ENCODE data around the gene ACOXL. TPM values are rescaled to one million over a fixed set of nuclear protein-coding genes. Genes with fewer than 3 reads are reported as not detected.

Gene ACOXL
- total and polyA plus RNA-seq, 5 donors from 2014 or later, result 0.17 TPM; not detected in 4

- H3K9me3 Mint-ChIP-seq, result peaks cover 0 to 3% (median 0%) of the 10 kb centered on the region in 7 donors
Measured at GRCh38 chr2:110885256-110885655, 152.9 kb downstream of the ACOXL start.

GRCh38 chr2:110886826-110887573 lies 154.6 kb downstream of the ACOXL start:
- DNase-seq, result no peak
- peaks cover 59% of the 10 kb centered on the region for H3K27me3 Mint-ChIP-seq
- Histone ChIP-seq H3K27ac (ENCODE audit: insufficient read depth, low read length, poor library complexity, severe bottlenecking) (no peak overlapping the region), H3K27me3 (ENCODE audit: control insufficient read depth, insufficient read depth, low read length) (peaks cover 13% of the 10 kb centered on the region), H3K4me1 (ENCODE audit: control insufficient read depth, insufficient read depth, low read length, poor library complexity, severe bottlenecking) (no peaks in the 10 kb centered on the region), H3K36me3 (ENCODE audit: control insufficient read depth, insufficient read depth, low read length) (no peaks in the 10 kb centered on the region), H3K9me3 (ENCODE audit: control insufficient read depth in 2 of 2, low read length in 2 of 2) (no peaks in the 10 kb centered on the region), H3K4me3 (ENCODE audit: low read depth, low read length) (no peak overlapping the region)
- peaks cover 0 to 4% (median 0%) of the 10 kb centered on the region in 7 donors for H3K9me3 Mint-ChIP-seq
- no peak overlapping the region for H3K4me3 Mint-ChIP-seq
- peaks cover 0 to 2% (median 0%) of the 10 kb centered on the region in 4 donors for H3K4me1 Mint-ChIP-seq
- ATAC-seq (ENCODE audit: low read depth in 2 of 2), result no peak
- no peak overlapping the region for H3K27ac Mint-ChIP-seq
- no peaks in the 10 kb centered on the region for H3K36me3 Mint-ChIP-seq

More at GRCh38 chr2:110885256-110885655, 152.9 kb downstream of the ACOXL start:
- Mint-ChIP-seq H3K27me3 (peaks cover 44% of the 10 kb centered on the region), H3K4me1 (peaks cover 0 to 2% (median 0%) of the 10 kb centered on the region in 4 donors), H3K4me3 (no peak overlapping the region), H3K27ac (no peak overlapping the region), H3K36me3 (no peaks in the 10 kb centered on the region)
- no peaks in the 10 kb centered on the region for H3K9me3 ChIP-seq (ENCODE audit: control insufficient read depth in 2 of 2, low read length in 2 of 2)
- no peak overlapping the region for H3K27ac ChIP-seq (ENCODE audit: insufficient read depth, low read length, poor library complexity, severe bottlenecking)
- no peaks in the 10 kb centered on the region for H3K36me3 ChIP-seq (ENCODE audit: control insufficient read depth, insufficient read depth, low read length)
- peaks cover 12% of the 10 kb centered on the region for H3K27me3 ChIP-seq (ENCODE audit: control insufficient read depth, insufficient read depth, low read length)
- H3K4me1 ChIP-seq (ENCODE audit: control insufficient read depth, insufficient read depth, low read length, poor library complexity, severe bottlenecking), result no peaks in the 10 kb centered on the region
- no peak overlapping the region for H3K4me3 ChIP-seq (ENCODE audit: low read depth, low read length)
- no peak for DNase-seq
- no peak for ATAC-seq (ENCODE audit: low read depth in 2 of 2)

- H3K4me1 ChIP-seq (ENCODE audit: control insufficient read depth, insufficient read depth, low read length, poor library complexity, severe bottlenecking), result no peaks in the 10 kb centered on the region
- H3K9me3 Mint-ChIP-seq, result peaks cover 0 to 4% (median 0%) of the 10 kb centered on the region in 7 donors
- H3K27me3 Mint-ChIP-seq, result peaks cover 61% of the 10 kb centered on the region
- no peak overlapping the region for H3K4me3 ChIP-seq (ENCODE audit: low read depth, low read length)
- H3K4me3 Mint-ChIP-seq, result no peak overlapping the region
- no peaks in the 10 kb centered on the region for H3K9me3 ChIP-seq (ENCODE audit: control insufficient read depth in 2 of 2, low read length in 2 of 2)
- peaks cover 0 to 2% (median 0%) of the 10 kb centered on the region in 4 donors for H3K4me1 Mint-ChIP-seq
- H3K27ac Mint-ChIP-seq, result no peak overlapping the region
- peaks cover 17% of the 10 kb centered on the region for H3K27me3 ChIP-seq (ENCODE audit: control insufficient read depth, insufficient read depth, low read length)
- DNase-seq, result no peak
- no peak overlapping the region for H3K27ac ChIP-seq (ENCODE audit: insufficient read depth, low read length, poor library complexity, severe bottlenecking)
- no peaks in the 10 kb centered on the region for H3K36me3 Mint-ChIP-seq
- no peaks in the 10 kb centered on the region for H3K36me3 ChIP-seq (ENCODE audit: control insufficient read depth, insufficient read depth, low read length)
- ATAC-seq (ENCODE audit: low read depth in 2 of 2), result no peak
Measured at GRCh38 chr2:110888411-110888810, 156.0 kb downstream of the ACOXL start.

GRCh38 chr2:110891626-110892025 lies 159.3 kb downstream of the ACOXL start:
- Histone ChIP-seq H3K27me3 (ENCODE audit: control insufficient read depth, insufficient read depth, low read length) (peaks cover 17% of the 10 kb centered on the region), H3K4me3 (ENCODE audit: low read depth, low read length) (no peak overlapping the region), H3K27ac (ENCODE audit: insufficient read depth, low read length, poor library complexity, severe bottlenecking) (no peak overlapping the region), H3K36me3 (ENCODE audit: control insufficient read depth, insufficient read depth, low read length) (no peaks in the 10 kb centered on the region), H3K9me3 (ENCODE audit: control insufficient read depth in 2 of 2, low read length in 2 of 2) (peaks cover 0 to 4% of the 10 kb centered on the region in 2 experiments), H3K4me1 (ENCODE audit: control insufficient read depth, insufficient read depth, low read length, poor library complexity, severe bottlenecking) (no peaks in the 10 kb centered on the region)
- ATAC-seq (ENCODE audit: low read depth in 2 of 2), result no peak
- Mint-ChIP-seq H3K4me3 (no peak overlapping the region), H3K27me3 (peaks cover 76% of the 10 kb centered on the region), H3K4me1 (peaks cover 0 to 2% (median 0%) of the 10 kb centered on the region in 4 donors), H3K27ac (no peak overlapping the region), H3K36me3 (no peaks in the 10 kb centered on the region), H3K9me3 (peaks cover 0 to 9% (median 4%) of the 10 kb centered on the region in 7 donors)
- DNase-seq, result no peak

DNA sequence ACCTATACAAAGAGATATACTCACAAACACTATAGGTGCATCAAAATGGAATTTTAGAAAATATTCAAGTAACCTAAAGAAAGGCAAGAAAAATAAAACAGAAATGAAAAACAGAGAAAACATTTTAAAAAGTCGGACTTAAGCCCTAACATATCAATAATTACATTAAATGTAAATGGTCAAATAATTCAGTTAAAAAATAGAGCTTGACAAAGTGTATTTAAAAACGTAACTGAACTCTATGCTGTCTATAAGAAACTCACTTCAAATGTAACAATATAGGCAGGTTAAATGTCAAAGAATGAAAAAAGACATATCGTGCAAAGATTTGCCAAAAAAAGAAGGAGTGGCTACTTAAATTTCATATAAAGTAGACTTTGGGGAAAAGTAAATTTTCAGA lies 163.9 kb downstream of the ACOXL start:
- H3K4me1 ChIP-seq (ENCODE audit: control insufficient read depth, insufficient read depth, low read length, poor library complexity, severe bottlenecking), result no peaks in the 10 kb centered on the region
- ATAC-seq (ENCODE audit: low read depth in 2 of 2) (no peak), DNase-seq (no peak)
- Mint-ChIP-seq H3K36me3 (no peaks in the 10 kb centered on the region), H3K4me1 (no peaks in the 10 kb centered on the region), H3K27me3 (peaks cover 82% of the 10 kb centered on the region), H3K27ac (no peak overlapping the region), H3K4me3 (no peak overlapping the region), H3K9me3 (peaks cover 0 to 6% (median 4%) of the 10 kb centered on the region in 7 donors)
- H3K36me3 ChIP-seq (ENCODE audit: control insufficient read depth, insufficient read depth, low read length), result no peaks in the 10 kb centered on the region
- no peak overlapping the region for H3K27ac ChIP-seq (ENCODE audit: insufficient read depth, low read length, poor library complexity, severe bottlenecking)
- H3K9me3 ChIP-seq (ENCODE audit: control insufficient read depth in 2 of 2, low read length in 2 of 2), result peaks cover 0 to 4% of the 10 kb centered on the region in 2 experiments
- no peak overlapping the region for H3K4me3 ChIP-seq (ENCODE audit: low read depth, low read length)
- peaks cover 7% of the 10 kb centered on the region for H3K27me3 ChIP-seq (ENCODE audit: control insufficient read depth, insufficient read depth, low read length)

GRCh38 chr2:110897966-110898365 lies 165.6 kb downstream of the ACOXL start:
- H3K4me3 Mint-ChIP-seq, result no peak overlapping the region
- ATAC-seq (ENCODE audit: low read depth in 2 of 2) (no peak), DNase-seq (no peak)
- peaks cover 0 to 6% (median 4%) of the 10 kb centered on the region in 7 donors for H3K9me3 Mint-ChIP-seq
- no peak overlapping the region for H3K27ac Mint-ChIP-seq
- H3K4me1 ChIP-seq (ENCODE audit: control insufficient read depth, insufficient read depth, low read length, poor library complexity, severe bottlenecking), result no peaks in the 10 kb centered on the region
- no peaks in the 10 kb centered on the region for H3K36me3 Mint-ChIP-seq
- peaks cover 0 to 4% of the 10 kb centered on the region in 2 experiments for H3K9me3 ChIP-seq (ENCODE audit: control insufficient read depth in 2 of 2, low read length in 2 of 2)
- no peaks in the 10 kb centered on the region for H3K4me1 Mint-ChIP-seq
- H3K36me3 ChIP-seq (ENCODE audit: control insufficient read depth, insufficient read depth, low read length), result no peaks in the 10 kb centered on the region
- peaks cover 4% of the 10 kb centered on the region for H3K27me3 ChIP-seq (ENCODE audit: control insufficient read depth, insufficient read depth, low read length)
- H3K27me3 Mint-ChIP-seq, result peaks cover 70% of the 10 kb centered on the region
- no peak overlapping the region for H3K4me3 ChIP-seq (ENCODE audit: low read depth, low read length)
- no peak overlapping the region for H3K27ac ChIP-seq (ENCODE audit: insufficient read depth, low read length, poor library complexity, severe bottlenecking)

DNA sequence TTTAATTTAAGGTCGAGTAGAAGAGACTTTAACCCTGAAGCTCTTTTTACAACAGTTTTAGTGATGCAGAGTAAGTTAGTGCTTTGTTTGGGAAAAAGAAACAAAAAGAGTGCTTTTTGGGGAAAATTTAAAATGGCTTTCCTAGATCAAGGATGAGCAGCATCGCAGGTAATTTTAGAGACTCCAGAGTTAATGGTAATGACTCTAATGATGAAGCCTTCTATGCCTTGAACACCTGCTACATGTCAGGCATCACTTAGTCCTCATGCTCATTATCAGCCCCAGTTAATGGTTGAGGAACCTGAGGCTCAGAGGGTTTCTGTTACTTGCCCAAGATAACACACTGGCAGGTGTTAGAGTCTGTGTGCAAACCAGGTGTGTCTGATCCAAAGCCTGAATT lies 167.8 kb downstream of the ACOXL start:
- H3K36me3 ChIP-seq (ENCODE audit: control insufficient read depth, insufficient read depth, low read length), result no peaks in the 10 kb centered on the region
- peaks cover 0 to 4% of the 10 kb centered on the region in 2 experiments for H3K9me3 ChIP-seq (ENCODE audit: control insufficient read depth in 2 of 2, low read length in 2 of 2)
- Mint-ChIP-seq H3K4me1 (peaks cover 0 to 2% (median 0%) of the 10 kb centered on the region in 4 donors), H3K4me3 (no peak overlapping the region), H3K27me3 (peaks cover 60% of the 10 kb centered on the region), H3K9me3 (peaks cover 0 to 6% (median 3%) of the 10 kb centered on the region in 7 donors), H3K27ac (no peak overlapping the region), H3K36me3 (no peaks in the 10 kb centered on the region)
- no peaks in the 10 kb centered on the region for H3K4me1 ChIP-seq (ENCODE audit: control insufficient read depth, insufficient read depth, low read length, poor library complexity, severe bottlenecking)
- no peaks in the 10 kb centered on the region for H3K27me3 ChIP-seq (ENCODE audit: control insufficient read depth, insufficient read depth, low read length)
- no peak overlapping the region for H3K4me3 ChIP-seq (ENCODE audit: low read depth, low read length)
- DNase-seq, result no peak
- no peak overlapping the region for H3K27ac ChIP-seq (ENCODE audit: insufficient read depth, low read length, poor library complexity, severe bottlenecking)
- no peak for ATAC-seq (ENCODE audit: low read depth in 2 of 2)

- no peak overlapping the region for H3K4me3 ChIP-seq (ENCODE audit: low read depth, low read length)
- Mint-ChIP-seq H3K27ac (no peak overlapping the region), H3K36me3 (no peaks in the 10 kb centered on the region), H3K9me3 (peaks cover 0 to 1% (median 0%) of the 10 kb centered on the region in 7 donors), H3K27me3 (peaks cover 31% of the 10 kb centered on the region), H3K4me1 (peaks cover 0 to 2% (median 0%) of the 10 kb centered on the region in 4 donors), H3K4me3 (peak overlapping the region in 1 of 4 donors; percentile 5)
- no peaks in the 10 kb centered on the region for H3K9me3 ChIP-seq (ENCODE audit: control insufficient read depth in 2 of 2, low read length in 2 of 2)
- H3K36me3 ChIP-seq (ENCODE audit: control insufficient read depth, insufficient read depth, low read length), result no peaks in the 10 kb centered on the region
- DNase-seq (no peak), ATAC-seq (ENCODE audit: low read depth in 2 of 2) (no peak)
- no peaks in the 10 kb centered on the region for H3K27me3 ChIP-seq (ENCODE audit: control insufficient read depth, insufficient read depth, low read length)
- no peaks in the 10 kb centered on the region for H3K4me1 ChIP-seq (ENCODE audit: control insufficient read depth, insufficient read depth, low read length, poor library complexity, severe bottlenecking)
- H3K27ac ChIP-seq (ENCODE audit: insufficient read depth, low read length, poor library complexity, severe bottlenecking), result no peak overlapping the region
Measured at GRCh38 chr2:110903548-110903947, 171.2 kb downstream of the ACOXL start.
